Neural crest cell (in vitro differentiated cells): Measurements from ENCODE around the gene PNMT. TPM values are rescaled to one million over a fixed set of nuclear protein-coding genes. Genes with fewer than 3 reads are reported as not detected.

Experiments
- DNase-seq: peaks from one replicate; pipeline ENCODE4 v3.0.0; 2021; ENCODE audit warnings: low read depth, mixed read lengths, low spot score
- H3K27ac Mint-ChIP-seq: one replicate; pipeline ENCODE4 v1.8.0; 2021; ENCODE audit warnings: mild to moderate bottlenecking, mixed read lengths; ENCODE audit not compliant: unreplicated experiment
- H3K27me3 Mint-ChIP-seq: 2 replicates; pipeline ENCODE4 v1.8.0; 2021; ENCODE audit warnings: low read depth, mild to moderate bottlenecking, mixed read lengths
- H3K36me3 Mint-ChIP-seq: 2 replicates; pipeline ENCODE4 v1.8.0; 2021; ENCODE audit warnings: low read depth, mild to moderate bottlenecking, mixed read lengths
- H3K4me1 Mint-ChIP-seq: 2 replicates; pipeline ENCODE4 v1.8.0; 2021; ENCODE audit warnings: mixed read lengths
- H3K4me3 Mint-ChIP-seq: one replicate; pipeline ENCODE4 v1.8.0; 2021; ENCODE audit warnings: mild to moderate bottlenecking, mixed read lengths
- H3K9me3 Mint-ChIP-seq: 2 replicates; pipeline ENCODE4 v1.8.0; 2021; ENCODE audit warnings: mixed read lengths
- long read RNA-seq: library from polyadenylated mRNA; unstranded; transcript quantifications from one replicate; pipeline ENCODE4 v2.0.0, GENCODE V29; 2020
- total RNA-seq: library from RNA; stranded (reverse); gene quantifications from 2 replicates; pipeline ENCODE4 v1.2.1, GENCODE V29; 2021
- TF ChIP-seq, protein P1 (sequence below): fragments of 200-600 bp; sonication (generic); conservative IDR thresholded peaks from 2 replicates; pipeline ENCODE4 v1.5.0; 2021; ENCODE audit warnings: antibody characterized with exemption, mild to moderate bottlenecking

Gene PNMT, protein sequence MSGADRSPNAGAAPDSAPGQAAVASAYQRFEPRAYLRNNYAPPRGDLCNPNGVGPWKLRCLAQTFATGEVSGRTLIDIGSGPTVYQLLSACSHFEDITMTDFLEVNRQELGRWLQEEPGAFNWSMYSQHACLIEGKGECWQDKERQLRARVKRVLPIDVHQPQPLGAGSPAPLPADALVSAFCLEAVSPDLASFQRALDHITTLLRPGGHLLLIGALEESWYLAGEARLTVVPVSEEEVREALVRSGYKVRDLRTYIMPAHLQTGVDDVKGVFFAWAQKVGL
- 0.84 and 0.86 TPM in 2 replicates for total RNA-seq
- long read RNA-seq: 0 reads

DNA sequence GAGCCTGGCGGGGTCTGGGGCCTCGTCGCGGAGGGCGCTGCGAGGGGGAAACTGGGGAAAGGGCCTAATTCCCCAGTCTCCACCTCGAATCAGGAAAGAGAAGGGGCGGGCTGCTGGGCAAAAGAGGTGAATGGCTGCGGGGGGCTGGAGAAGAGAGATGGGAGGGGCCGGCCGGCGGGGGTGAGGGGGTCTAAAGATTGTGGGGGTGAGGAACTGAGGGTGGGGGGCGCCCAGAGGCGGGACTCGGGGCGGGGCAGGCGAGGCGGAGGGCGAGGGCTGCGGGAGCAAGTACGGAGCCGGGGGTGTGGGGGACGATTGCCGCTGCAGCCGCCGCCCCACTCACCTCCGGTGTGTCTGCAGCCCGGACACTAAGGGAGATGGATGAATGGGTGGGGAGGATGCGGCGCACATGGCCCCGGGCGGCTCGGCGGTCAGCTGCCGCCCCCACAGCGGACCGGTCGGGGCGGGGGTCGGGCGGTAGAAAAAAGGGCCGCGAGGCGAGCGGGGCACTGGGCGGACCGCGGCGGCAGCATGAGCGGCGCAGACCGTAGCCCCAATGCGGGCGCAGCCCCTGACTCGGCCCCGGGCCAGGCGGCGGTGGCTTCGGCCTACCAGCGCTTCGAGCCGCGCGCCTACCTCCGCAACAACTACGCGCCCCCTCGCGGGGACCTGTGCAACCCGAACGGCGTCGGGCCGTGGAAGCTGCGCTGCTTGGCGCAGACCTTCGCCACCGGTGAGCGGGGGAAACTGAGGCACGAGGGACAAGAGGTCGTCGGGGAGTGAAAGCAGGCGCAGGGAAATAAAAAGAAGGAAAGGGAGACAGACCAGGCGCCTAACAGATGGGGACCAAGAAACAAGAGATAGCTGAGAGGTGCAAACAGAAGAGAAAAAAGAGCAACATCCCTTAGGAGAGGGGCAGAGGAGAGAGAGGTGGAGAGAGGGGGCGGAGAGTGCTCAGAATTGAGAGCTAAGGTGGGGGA is at the start of gene PNMT:
Gene PNMT, plus strand, starts transcription at position 509 of the 980 bp plus-strand sequence. Its CDS starts 23 bp downstream, at position 532.
- H3K4me1 Mint-ChIP-seq: peaks cover 14% of the 10 kb centered on the region
- TF ChIP-seq, protein P1, sequence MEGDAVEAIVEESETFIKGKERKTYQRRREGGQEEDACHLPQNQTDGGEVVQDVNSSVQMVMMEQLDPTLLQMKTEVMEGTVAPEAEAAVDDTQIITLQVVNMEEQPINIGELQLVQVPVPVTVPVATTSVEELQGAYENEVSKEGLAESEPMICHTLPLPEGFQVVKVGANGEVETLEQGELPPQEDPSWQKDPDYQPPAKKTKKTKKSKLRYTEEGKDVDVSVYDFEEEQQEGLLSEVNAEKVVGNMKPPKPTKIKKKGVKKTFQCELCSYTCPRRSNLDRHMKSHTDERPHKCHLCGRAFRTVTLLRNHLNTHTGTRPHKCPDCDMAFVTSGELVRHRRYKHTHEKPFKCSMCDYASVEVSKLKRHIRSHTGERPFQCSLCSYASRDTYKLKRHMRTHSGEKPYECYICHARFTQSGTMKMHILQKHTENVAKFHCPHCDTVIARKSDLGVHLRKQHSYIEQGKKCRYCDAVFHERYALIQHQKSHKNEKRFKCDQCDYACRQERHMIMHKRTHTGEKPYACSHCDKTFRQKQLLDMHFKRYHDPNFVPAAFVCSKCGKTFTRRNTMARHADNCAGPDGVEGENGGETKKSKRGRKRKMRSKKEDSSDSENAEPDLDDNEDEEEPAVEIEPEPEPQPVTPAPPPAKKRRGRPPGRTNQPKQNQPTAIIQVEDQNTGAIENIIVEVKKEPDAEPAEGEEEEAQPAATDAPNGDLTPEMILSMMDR: peak; percentile 76
- H3K4me3 Mint-ChIP-seq: peak within 1 kb of the TSS; percentile 52
- H3K27me3 Mint-ChIP-seq: peaks cover 67% of the 10 kb centered on the region
- DNase-seq: peak; percentile 78
- no peaks in the 10 kb centered on the region for H3K36me3 Mint-ChIP-seq
- H3K27ac Mint-ChIP-seq: peak within 1 kb of the TSS; percentile 35
- no peaks in the 10 kb centered on the region for H3K9me3 Mint-ChIP-seq

DNA sequence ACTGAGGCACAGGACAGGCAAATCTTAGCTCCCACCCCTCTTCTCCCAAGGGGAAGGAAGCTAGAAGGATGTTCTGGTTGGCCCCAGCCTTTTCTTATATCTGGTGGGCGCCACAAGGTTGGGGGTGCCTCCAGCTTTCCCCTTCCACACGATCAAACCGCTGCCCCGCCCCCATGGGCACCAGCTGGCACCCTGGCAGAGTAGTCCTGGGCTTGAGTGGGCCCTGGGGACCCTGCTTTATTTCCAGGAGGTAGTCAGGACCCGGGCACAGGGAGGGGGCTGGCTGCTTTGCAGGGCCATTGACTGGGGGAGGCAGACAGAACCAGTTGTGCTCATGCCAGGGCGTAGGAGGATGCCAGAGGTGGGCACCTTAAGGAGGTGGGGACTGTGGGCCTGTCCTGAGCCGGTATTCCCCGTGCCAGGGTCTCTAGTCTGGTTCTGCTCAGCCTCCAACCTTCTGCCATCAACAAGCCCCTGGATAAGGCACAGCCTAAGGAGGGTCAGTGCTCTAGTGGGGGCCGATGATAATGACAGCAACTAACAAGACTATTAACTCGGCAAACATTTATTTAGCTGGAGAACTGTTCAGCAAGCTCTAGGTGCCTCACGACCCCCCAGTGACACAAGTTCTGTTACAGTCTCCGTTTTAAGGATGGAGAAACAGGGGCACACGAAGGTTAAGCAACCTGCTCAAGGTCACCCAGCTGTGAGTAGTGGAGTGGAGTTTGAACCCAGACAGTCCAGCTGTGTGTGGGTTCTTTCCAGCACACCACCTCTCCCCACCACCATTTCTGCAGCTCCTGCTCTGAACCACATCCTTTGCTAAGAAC is 49.1 kb upstream of the PNMT start:
- Mint-ChIP-seq H3K27me3 (peaks cover 90% of the 10 kb centered on the region), H3K9me3 (no peaks in the 10 kb centered on the region), H3K4me3 (peak overlapping the region; percentile 66), H3K36me3 (no peaks in the 10 kb centered on the region), H3K4me1 (peaks cover 10% of the 10 kb centered on the region), H3K27ac (no peak overlapping the region)
- DNase-seq: no peak
- TF ChIP-seq, protein P1: no peak

DNA sequence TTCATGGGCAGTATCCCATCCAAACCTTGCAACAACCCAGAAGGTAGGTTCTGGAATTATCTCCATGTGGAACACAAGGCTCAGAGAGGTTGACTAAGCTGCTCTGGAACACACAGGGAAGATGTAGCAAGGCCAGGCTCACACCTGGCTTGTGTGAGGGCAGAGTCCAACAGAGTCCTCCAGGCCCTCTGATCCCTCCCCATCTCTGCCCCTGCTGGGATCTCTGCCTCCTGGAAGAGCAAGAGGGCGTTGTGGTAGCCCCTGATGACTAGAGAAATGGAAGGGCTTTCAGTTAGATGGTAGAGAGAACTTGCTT is 48.5 kb upstream of the PNMT start:
- Mint-ChIP-seq H3K9me3 (no peaks in the 10 kb centered on the region), H3K4me1 (peaks cover 10% of the 10 kb centered on the region), H3K27ac (no peak overlapping the region), H3K36me3 (no peaks in the 10 kb centered on the region), H3K4me3 (no peak overlapping the region), H3K27me3 (peaks cover 90% of the 10 kb centered on the region)
- TF ChIP-seq, protein P1: no peak
- no peak for DNase-seq

DNA sequence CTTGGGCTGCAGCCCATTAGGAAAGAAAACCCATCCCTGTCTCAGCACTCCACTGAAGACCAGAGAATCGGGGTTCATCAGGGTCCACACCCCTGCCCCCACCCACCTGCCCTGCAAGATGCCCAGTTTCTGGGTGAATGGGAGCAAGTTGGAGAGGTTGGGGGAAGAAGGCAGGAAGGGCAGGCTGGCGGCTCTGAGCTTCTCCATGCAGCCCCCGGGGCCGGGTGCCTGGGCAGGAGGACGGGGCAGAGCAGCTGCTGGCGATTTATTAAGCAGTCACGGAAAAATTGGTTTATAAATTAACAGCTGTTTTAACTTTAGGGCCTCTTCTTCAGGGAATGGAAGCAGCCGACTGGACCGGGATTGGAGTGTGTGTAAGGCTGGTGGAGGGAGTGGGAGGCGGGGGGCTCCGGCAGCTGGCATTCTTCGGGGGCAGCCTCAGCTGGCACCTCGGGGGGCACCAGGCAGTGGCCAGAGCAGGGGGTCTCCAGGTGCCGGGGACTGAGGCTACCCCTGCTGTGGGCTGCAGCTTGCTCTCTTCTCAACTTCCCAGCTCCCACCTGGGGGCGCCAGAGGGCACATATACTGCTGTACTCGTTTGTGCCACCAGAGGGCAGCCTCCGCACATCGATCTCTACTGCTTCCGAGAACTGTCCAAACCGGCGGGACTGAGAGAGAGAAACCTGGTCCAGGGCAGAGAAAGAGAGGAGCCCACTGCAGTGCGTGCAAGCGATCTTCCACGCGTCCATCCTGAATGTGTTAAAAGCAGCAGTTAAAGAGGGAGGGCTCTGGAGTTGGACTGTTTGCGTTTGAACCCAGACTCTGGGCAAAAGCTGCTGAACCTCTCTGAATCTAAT is 46.5 kb upstream of the PNMT start:
- no peaks in the 10 kb centered on the region for H3K36me3 Mint-ChIP-seq
- no peak overlapping the region for H3K27ac Mint-ChIP-seq
- no peaks in the 10 kb centered on the region for H3K9me3 Mint-ChIP-seq
- H3K4me3 Mint-ChIP-seq: peak overlapping the region; percentile 48
- DNase-seq: peak; percentile 98
- peaks cover 10% of the 10 kb centered on the region for H3K4me1 Mint-ChIP-seq
- TF ChIP-seq, protein P1: peak; percentile 99
- peaks cover 90% of the 10 kb centered on the region for H3K27me3 Mint-ChIP-seq
